ENCODE data around the gene ZSCAN20. TPM values are rescaled to one million over a fixed set of nuclear protein-coding genes. Genes with fewer than 3 reads are reported as not detected.

Gene ZSCAN20
- 5.2 TPM for total RNA-seq
- long read RNA-seq, partial matches to known transcripts, result 0 of 2 reads
- long read RNA-seq, other reads (novel, unspliced or antisense), result 2 of 2 reads

GRCh38 chr1:33472269-33472980, at the start of gene ZSCAN20:
Gene ZSCAN20, plus strand, starts transcription at chr1:33472645. Its CDS starts 6,644 bp downstream, at chr1:33479289.
- intact Hi-C loops (cut with DNase I), result no loop called here
- H3K4me1 ChIP-seq, result peaks cover 21% of the 10 kb centered on the region
- peak within 1 kb of the TSS; percentile 58 for H3K4me3 ChIP-seq
- no peaks in the 10 kb centered on the region for H3K36me3 ChIP-seq
- TF ChIP-seq, protein P1, sequence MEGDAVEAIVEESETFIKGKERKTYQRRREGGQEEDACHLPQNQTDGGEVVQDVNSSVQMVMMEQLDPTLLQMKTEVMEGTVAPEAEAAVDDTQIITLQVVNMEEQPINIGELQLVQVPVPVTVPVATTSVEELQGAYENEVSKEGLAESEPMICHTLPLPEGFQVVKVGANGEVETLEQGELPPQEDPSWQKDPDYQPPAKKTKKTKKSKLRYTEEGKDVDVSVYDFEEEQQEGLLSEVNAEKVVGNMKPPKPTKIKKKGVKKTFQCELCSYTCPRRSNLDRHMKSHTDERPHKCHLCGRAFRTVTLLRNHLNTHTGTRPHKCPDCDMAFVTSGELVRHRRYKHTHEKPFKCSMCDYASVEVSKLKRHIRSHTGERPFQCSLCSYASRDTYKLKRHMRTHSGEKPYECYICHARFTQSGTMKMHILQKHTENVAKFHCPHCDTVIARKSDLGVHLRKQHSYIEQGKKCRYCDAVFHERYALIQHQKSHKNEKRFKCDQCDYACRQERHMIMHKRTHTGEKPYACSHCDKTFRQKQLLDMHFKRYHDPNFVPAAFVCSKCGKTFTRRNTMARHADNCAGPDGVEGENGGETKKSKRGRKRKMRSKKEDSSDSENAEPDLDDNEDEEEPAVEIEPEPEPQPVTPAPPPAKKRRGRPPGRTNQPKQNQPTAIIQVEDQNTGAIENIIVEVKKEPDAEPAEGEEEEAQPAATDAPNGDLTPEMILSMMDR (IDR thresholded peaks at IDR 0.05), result no peak
- H3K27me3 ChIP-seq (ENCODE audit: low read depth), result no peaks in the 10 kb centered on the region
- ATAC-seq, result peak; percentile 98 to 99
- peak within 1 kb of the TSS; percentile 74 for H3K27ac ChIP-seq
- DNase-seq, result peak; percentile 98
- H3K9me3 ChIP-seq, result no peaks in the 10 kb centered on the region

DNA sequence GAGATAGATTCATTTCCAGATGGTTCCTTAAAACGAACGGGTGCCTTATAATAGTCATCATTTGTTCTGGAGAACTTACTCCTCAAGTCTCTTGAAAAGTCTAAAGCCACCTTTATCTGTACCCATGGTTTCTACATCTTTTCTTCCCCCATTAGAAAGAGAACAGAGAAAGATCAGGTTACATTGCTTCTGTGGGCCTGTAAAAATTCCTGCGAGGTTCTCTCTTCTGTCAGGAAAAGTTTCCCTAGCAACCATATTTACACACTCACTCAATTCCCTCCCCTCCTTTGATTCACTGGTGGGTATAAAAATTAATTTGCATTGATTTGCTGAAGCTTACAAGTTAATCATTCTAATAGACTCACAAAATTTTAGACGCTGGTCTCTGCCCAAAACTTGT, 48.2 kb upstream of the ZSCAN20 start:
- no peak for DNase-seq
- H3K27ac ChIP-seq, result no peak overlapping the region
- ATAC-seq, result no peak

DNA sequence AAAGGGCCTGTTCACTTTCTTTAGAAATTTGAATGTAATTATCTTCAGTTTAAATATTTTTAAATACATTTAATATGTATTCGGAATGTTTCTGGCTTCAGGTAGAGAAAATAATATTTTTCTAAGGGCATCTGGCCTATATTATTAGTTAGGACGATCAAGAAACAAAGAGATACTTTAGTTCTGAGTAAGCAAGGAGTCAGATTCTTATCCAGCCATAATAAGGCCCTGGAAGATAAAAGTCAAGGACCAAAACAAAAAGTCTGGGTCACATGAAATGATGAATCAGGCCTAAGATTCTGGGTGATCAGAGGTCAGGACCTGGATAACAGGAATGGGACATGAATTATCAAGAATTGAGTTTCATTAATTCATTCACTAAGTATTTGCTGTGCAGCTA, 47.8 kb upstream of the ZSCAN20 start:
- intact Hi-C loops (cut with DNase I), result no loop called here

More for the DNA sequence above, 48.2 kb upstream of the ZSCAN20 start:
- no peaks in the 10 kb centered on the region for H3K36me3 ChIP-seq
- H3K4me1 ChIP-seq, result peaks cover under 1% of the 10 kb centered on the region
- H3K9me3 ChIP-seq, result no peaks in the 10 kb centered on the region
- intact Hi-C loops (cut with DNase I), result no loop called here
- TF ChIP-seq, protein P1 (IDR thresholded peaks at IDR 0.05), result no peak
- no peak overlapping the region for H3K4me3 ChIP-seq
- no peaks in the 10 kb centered on the region for H3K27me3 ChIP-seq (ENCODE audit: low read depth)

GRCh38 chr1:33425900-33426299, 46.5 kb upstream of the ZSCAN20 start:
- ATAC-seq (no peak), DNase-seq (no peak)
- Histone ChIP-seq H3K36me3 (no peaks in the 10 kb centered on the region), H3K4me3 (no peak overlapping the region), H3K9me3 (no peaks in the 10 kb centered on the region), H3K27ac (no peak overlapping the region), H3K27me3 (ENCODE audit: low read depth) (no peaks in the 10 kb centered on the region), H3K4me1 (peaks cover 12% of the 10 kb centered on the region)
- TF ChIP-seq, protein P1 (IDR thresholded peaks at IDR 0.05), result no peak
- intact Hi-C loops (cut with DNase I), result no loop called here

More for the DNA sequence above, 47.8 kb upstream of the ZSCAN20 start:
- no peaks in the 10 kb centered on the region for H3K27me3 ChIP-seq (ENCODE audit: low read depth)
- peaks cover 5% of the 10 kb centered on the region for H3K4me1 ChIP-seq
- no peak overlapping the region for H3K27ac ChIP-seq
- H3K36me3 ChIP-seq, result no peaks in the 10 kb centered on the region
- H3K4me3 ChIP-seq, result no peak overlapping the region
- H3K9me3 ChIP-seq, result no peaks in the 10 kb centered on the region
- TF ChIP-seq, protein P1 (IDR thresholded peaks at IDR 0.05), result no peak
- no peak for DNase-seq
- no peak for ATAC-seq

GRCh38 chr1:33426916-33427315, 45.5 kb upstream of the ZSCAN20 start:
- intact Hi-C loops (cut with DNase I), result no loop called here
- Histone ChIP-seq H3K4me3 (no peak overlapping the region), H3K27ac (no peak overlapping the region), H3K9me3 (no peaks in the 10 kb centered on the region), H3K27me3 (ENCODE audit: low read depth) (no peaks in the 10 kb centered on the region), H3K36me3 (no peaks in the 10 kb centered on the region), H3K4me1 (peaks cover 12% of the 10 kb centered on the region)
- TF ChIP-seq, protein P1 (IDR thresholded peaks at IDR 0.05), result no peak
- DNase-seq, result no peak
- ATAC-seq, result no peak

Measured in lower lobe of right lung (tissue), 2 donors.